ENCODE measurements around the gene SEPTIN8.
A peak's percentile ranks its signal among the peaks of the same experiment; 100 is the strongest.

The SEPTIN8 gene

DNA sequence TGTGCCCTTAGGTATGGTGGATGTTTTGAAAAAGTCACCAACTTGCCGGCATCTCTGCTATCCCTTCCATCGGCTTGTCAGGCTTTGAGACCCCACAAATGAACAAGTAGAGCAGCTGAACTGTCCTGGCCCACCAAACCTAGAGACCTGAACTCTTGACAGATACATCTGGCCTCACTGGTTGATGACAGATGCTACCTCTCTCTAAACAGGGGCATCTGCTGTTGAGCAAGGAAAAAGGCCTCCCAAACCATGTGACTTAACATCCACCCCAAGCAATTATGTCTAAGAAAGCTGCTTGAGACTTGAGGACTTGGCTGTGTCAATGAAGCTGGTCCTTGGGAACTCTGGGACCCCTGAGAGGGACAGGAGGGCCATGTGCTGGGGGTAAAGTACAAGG, 27.5 kb downstream of the SEPTIN8 start:
- DNase-seq (ENCODE audit: low read depth in 2 of 2) = no peak

DNA sequence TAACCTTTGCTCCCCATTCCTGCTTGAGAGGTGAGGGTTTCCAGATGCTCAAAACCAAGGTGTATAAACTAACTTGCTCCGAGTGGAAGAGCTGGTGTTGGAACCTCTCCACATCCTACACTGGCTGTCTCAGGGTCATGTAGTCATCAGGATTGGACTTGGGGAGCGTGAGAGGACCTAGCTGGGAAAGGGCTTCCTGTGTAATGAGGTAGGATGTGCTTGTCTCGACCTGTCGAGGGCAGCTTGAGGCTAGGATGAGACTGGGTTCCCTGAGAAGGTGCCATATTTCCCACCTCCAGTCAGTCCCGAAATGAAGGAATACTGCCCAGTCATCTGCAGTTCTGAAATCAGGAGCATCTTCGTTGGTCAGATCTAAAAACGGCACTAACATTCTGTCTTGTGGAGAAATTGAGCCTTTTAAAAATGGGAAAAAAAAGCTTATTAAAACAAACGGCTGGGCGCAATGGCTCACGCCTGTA, 28.5 kb downstream of the SEPTIN8 start:
- DNase-seq (ENCODE audit: low read depth in 2 of 2) = no peak

DNA sequence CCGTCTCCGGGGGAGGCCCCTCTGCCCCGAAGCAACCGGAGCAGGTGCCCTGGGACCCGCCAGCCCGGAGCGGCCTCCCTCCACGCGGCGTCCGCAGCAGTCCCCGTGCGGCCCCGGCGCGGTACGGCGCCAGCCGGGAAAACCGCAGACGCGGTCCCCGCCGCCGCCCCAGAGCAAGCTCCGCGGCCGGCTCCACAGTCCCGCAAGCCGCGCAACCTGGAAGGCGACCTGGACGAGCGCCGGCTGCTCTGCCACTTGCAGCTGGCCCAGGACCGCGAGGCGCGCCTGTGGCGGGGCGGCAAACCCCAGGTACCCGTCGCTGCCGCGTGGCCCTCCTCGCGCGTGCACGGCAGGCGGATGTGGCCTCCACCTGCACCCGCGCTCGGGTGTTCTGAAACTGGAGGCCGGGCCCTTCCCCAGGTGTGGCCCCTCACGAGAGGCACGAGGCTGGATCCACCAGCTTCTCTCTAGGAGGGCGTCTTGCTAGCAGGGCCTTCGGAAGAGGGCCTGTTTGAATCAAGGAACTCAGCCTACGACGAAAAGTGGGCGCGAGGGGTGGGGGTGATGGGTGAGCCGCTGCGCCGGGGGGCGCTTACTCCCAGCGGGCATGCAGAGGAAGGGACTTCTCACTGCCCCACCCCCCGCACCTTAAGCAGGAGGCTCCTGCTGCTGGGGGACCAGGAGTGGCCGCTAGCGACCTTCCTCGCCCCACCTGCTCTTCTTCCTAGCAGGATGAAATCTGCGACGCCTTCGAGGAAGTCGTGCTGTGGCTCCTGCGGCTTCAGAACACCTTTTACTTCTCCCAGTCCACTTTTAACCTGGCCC, 29.2 kb downstream of the SEPTIN8 start:
- DNase-seq (ENCODE audit: low read depth in 2 of 2) = no peak

DNA sequence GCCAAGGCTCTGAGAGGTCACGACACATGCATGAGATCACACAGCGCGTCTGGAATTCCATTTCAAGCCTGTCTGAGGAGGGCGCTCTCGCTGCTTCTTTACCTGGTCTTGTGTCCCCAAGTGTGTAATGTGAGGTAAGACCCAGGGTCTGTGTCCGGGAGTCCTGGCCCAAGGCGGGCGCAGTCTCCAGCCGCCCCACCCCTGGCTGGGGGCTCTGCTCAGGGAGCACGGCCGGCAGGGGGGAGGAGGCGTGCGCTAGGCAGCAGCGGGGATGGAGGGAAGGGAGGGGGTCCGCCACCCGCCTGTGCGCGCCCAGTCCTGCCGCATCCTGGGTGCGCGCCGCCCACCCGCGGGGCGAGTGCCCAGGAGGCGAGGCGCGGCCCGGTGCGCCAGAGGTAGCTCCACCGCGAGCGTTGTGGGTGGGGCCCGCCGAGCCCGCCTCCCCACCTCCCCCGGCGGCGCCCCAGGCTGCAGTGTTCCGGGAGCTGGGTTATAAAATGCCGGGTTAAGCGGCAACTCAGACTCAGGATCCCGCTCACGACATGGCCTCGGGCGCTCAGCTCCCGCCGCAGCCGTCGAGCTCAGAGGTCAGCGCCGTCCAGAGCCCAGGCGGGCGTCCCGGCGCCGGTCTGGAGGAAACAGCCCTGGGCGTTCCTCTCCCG, 30.0 kb downstream of the SEPTIN8 start, which contains the start of gene CCNI2:
CCNI2 (plus strand) TSS at position 473 of the 662 bp plus-strand sequence; CDS start at position 543, 70 bp downstream.
- DNase-seq (ENCODE audit: low read depth in 2 of 2) = peak; percentile 38 to 50

DNA sequence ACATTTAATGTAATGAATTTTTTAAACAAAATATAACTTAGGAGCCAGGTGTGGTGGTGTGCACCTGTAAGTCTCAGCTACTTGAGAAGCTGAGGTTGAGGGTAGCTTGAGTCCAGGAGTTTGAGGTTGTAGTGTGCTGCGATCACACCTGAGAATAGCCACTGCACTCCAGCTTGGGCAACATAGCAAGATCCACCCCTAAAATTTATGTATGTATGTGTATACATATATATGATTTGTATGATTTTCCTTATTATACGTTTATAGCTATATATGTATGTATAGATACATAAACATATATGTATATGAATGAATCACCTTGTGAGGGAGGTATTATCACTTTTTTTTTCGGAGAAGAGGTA, 30.5 kb downstream of the SEPTIN8 start:
- DNase-seq (ENCODE audit: low read depth in 2 of 2) = no peak

DNA sequence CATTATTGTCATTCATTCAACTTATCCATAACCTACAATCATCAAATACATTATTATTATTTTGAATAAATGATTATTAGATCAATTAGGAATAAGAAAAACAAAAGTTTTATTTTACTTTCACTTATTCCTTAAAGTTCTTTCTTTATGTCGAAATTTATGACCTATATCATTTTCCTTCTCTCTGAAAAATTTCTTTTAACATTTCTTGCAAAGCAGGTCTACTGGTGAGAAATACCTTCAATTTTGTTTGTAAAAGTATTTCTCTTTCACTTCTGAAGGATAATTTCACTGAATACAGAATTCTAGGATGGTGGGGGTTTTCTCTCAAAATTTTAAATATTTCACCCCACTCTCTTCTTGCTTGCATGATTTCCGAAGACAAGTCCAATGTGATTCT, 32.4 kb downstream of the SEPTIN8 start:
- no peak for DNase-seq (ENCODE audit: low read depth in 2 of 2)

DNA sequence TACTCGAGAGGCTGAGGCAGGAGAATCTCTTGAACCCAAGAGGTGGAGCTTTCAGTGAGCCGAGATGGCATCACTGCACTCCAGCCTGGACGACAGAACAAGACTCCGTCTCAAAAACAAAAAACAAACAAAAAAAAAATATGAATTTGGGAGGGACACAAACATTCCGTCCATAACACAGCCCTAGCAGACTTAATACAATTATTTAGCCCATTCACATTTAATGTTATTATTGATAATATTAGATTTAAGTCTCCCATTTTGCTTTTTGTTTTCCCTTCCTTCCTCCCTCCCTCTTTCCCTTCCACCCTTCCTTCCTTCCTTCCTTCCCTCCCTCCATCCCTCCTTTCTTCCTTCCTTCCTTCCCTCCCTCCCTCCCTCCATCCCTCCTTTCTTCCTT, 34.4 kb downstream of the SEPTIN8 start:
- no peak for DNase-seq (ENCODE audit: low read depth in 2 of 2)

DNA sequence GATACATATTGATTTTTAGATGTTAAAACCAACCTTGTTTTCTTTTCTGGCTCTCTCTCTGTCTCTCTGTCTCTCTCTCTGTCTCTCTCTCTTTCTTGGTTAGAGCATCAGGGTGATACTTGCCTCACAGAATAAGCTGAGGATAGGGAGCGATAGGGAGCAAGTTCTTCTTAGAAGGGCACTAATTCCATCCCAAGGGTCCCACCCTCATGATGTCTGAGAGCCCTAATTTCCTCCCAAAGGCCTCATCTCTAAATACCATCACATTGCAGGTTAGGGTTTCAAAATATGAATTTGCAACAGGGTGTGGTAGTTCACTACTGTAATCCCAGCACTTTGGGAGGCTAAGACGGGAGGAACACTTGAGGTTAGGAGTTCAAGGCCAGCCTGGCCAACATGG, 34.9 kb downstream of the SEPTIN8 start:
- DNase-seq (ENCODE audit: low read depth in 2 of 2) = no peak

DNA sequence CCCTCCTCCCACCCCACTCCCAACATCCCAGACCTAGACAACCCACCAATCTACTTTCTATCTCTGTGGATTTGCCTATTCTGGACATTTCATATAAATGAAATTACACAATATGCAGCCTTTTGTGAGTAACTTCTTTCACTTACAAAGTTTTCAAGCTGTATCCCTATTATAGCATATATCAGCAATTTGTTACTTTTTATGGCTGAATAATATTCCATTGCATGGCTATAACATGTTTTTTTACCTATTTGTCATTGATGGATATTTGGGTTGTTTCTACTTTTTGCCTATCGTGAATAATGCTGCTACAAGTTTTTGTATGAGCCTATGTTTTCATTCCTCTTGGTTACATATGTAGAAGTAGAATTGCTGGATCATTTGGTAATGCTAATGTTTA, 37.8 kb downstream of the SEPTIN8 start:
- no peak for DNase-seq (ENCODE audit: low read depth in 2 of 2)

DNA sequence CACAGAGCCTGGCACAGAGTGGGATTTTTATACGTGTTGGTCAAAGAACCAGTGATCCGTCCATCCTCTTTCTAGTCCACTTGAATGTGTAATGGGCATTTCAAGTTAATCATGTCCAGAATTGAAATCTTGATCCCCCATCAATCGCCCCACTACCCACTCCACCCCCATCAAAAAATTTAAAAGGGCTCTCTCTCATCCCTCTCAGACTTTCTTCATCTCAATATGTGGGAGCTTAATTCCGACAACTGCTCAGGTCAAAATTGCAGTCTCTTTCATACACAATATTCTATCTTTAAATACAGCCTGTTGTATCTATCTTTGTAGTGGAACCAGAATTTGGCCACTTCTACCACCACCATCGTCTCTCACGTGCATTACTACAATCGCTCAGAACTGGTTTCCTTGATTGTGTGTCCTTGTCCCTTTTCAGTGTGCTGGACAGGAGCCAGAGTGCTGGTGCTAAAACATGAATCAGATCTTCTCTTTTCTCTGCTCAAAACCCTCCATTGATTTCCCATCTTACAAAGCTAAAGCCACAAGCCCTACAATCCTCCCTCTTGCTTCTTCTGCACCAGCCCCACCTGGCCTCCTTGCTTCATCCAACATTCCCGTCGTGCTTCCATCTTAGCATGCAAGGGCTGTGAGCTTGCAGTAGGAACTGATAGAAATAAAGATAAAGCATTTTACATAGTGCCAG, 38.9 kb downstream of the SEPTIN8 start:
- DNase-seq (ENCODE audit: low read depth in 2 of 2) = no peak

DNA sequence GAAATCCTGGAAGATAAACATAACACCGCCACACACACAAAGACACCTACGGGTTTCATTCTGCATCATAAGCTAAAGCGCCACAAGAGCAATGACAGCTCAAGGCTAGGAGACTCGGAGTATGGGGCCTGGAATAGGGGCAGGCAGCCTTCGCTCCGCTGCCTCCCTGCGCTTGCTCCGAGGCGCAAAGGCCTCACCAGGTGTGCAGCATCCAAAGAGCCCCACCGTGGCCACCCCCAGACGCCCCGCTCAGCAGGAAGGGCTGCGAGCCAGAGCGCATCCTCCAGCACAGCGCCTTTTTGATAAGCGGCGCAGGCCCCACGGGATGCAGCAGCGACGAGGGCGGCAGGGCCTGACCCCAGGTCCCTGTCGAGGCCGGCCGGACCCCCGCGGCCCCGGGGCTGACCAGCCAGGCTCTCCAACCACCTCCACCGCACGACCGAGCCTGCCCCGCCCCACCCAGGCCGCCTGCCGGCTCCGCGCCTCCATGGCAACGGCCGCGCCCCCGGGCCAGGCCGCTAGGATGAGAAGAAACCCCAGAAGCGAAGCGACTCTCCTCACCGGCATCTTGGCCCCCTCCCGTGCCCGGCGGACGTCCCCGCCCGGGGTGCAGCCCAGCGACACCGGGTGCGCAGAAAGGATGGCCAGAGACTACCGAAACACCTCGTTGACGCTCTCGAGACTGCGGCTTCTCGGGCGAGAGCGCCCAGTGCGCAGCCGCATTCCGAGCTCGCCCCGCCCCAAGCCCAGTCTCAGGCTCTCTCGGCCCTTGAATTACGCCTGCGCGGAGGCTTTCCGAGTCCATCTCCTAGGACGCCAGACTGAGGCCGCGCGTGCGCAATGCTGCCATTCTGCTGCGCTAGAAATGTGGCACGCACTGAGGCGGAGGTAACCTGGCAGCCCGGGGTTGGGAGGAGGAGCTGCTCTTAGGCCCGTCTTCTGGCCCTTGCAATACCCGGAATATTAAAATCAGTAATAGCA, 39.9 kb downstream of the SEPTIN8 start, which contains the start of gene KIF3A:
KIF3A (minus strand) TSS at position 694 of the 981 bp plus-strand sequence; CDS start at position 567, 127 bp downstream.
- DNase-seq (ENCODE audit: low read depth in 2 of 2) = peak; percentile 99

DNA sequence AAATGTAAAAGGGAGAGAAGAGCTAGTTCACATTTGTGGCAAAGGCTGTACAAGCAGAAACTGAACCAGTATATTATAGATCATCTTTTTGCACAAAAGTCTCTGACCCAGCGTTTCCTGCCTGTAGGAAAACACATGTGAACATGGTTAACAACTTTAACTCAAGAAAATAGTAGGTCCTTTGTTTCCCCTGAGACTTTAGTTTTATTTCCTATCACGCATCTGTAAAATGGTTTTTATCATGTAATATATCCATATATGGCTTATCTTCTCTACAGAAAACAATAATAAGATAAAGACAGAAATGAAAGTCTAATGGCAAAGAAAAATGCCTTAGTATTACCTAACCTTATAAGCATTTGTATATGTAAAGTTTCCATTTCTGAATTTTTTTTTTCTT, 42.4 kb downstream of the SEPTIN8 start:
- DNase-seq (ENCODE audit: low read depth in 2 of 2) = no peak

DNA sequence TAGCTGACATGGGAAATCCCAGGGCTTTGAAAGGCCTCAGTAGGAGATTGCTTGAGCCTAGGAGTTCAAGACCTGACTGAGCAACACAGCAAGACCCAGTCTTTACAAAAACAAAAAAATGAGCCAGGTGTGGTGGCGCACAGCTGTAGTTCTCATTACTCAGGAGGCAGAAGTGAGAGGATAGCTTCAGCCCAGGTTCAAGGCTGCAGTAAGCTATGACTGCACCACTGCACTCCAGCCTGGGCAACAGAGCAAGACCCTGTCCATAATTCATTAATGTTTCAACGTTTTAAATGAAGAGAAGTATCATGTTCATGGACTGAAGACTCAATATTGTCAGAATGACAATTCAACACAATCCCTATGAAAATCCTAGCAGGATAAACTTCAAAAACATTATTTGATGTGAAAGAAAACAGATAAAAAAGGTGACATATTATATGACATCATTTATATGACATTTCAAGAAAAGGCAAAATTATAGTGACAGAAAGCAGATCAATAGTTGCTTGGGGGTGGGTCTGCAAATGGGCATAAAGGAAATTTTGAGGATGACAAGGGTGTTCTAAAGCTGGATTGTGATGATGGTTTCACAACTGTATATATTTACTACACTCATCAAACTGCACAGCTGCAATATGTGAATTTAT, 43.4 kb downstream of the SEPTIN8 start:
- DNase-seq (ENCODE audit: low read depth in 2 of 2) = no peak

DNA sequence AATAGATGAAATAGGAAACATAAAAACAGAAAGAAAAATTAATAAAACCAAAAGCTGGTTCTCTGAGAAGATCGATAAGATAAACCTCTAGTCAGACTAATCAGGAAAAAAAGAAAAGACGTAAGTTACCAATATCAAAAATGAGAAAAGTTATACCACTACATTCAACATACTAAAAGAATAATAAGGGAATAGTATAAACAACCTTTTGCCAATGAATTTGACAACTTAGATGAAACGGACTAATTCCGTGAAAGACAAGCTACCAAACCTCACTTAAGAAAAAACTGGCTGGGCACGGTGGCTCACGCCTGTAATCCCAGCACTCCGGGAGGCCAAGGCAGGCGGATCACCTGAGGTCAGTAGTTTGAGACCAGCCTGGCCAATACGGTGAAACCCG, 47.1 kb downstream of the SEPTIN8 start:
- DNase-seq (ENCODE audit: low read depth in 2 of 2) = no peak

DNA sequence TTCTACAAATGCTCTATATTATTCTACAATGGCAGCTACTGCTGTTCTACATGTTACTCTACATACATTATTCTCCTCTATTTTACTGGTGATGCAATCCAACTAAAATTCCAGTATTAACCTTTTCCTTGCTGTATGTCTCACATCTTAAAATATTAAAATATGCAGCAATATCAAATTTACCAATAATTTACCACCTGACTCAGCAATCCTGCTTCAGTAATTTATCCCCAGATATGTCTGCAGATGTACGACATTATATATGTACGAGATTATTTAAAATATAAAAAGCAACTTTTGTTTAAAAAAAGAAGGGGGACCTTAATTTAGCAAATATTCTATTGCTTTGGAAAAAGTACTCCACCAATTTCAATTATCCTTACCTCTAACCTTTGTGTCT, 51.3 kb downstream of the SEPTIN8 start:
- DNase-seq (ENCODE audit: low read depth in 2 of 2) = no peak

DNA sequence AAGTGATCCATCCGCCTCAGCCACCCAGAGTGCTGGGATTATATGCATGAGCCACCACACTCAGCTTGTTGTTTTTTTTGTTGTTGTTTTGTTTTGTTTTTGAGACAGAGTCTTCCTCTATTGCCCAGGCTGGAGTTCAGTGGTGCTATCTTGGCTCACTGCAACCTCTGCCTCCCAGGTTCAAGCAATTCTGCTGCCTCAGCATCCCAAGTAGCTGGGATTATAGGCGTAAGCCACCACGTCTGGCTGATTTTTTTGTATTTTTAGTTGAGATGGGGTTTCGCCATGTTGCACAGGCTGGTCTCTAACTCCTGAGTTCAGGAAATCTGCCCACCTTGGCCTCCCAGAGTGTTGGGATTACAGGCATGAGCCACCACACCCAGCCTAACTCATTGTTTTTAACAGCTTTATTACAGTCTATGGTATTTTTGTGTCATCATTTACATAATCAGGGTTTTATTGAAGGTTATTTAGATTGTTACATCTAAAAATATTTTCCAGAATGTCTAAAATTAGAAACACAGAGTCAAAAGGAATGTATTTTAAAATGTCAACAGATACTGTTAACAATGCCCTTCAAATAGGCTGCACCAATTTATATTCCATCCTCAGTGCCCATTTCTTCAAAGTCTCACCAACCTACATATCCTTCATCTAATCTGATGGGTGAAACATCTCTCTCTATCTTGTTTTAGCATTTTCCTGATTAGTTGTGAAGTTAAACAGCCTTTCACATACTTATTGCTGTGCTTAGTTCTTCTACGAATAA, 58.3 kb downstream of the SEPTIN8 start:
- no peak for DNase-seq (ENCODE audit: low read depth in 2 of 2)

DNA sequence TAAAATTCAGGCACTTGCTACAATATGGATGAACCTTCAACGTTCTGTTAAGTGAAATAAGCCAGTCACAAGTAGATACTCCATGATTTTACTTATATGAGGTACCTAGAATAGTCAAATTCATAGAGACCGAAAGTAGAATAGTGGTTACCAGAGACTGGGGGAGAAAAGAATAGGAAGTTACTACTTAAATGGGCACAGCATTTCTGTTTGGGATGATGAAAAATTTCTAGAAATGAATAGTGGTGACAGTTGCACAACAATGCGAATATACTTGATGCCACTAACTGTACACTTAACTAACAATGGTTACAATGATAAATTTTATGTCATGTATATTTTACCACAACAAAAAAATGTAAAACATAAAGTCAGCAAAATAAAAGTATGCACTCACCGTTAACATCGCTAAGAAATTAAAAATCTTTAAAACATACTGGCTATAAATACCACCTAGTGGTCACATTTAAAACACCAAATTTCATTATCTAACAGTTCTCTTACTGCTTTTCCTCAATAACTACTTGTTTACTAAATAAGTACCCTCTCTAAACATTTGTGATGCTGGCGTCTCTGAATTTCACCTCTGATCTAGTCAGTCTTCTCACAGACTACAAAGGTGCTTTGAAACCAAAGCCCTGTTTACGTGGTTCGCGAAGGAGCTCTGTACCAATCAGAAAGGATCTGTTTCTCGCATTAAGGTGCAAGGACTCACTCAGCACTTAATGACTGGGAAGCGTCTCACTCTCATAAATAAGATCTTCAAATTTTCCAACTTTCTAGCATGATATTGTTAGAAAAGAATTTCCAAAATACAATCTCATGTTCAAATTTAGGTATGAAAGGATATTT, 62.4 kb downstream of the SEPTIN8 start:
- no peak for DNase-seq (ENCODE audit: low read depth in 2 of 2)

DNA sequence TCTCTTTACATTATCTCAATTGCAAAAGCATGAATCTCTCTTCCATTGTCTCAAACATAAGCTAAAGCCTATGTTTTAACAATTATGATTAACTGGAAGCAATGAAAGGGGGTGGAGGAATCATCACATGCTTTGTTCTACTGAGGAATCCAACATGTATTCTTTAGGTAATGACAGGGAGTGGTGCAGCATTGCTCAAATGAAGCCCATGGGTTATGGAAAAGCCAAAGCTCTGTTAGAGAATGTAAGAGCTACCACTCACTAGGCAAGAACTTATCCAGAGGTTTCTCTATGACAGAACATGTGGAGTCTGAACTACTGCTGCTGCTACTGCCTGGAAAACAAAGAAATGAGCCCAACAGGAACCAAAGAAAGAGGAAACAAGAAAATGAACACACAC, 68.4 kb downstream of the SEPTIN8 start:
- DNase-seq (ENCODE audit: low read depth in 2 of 2) = no peak

DNA sequence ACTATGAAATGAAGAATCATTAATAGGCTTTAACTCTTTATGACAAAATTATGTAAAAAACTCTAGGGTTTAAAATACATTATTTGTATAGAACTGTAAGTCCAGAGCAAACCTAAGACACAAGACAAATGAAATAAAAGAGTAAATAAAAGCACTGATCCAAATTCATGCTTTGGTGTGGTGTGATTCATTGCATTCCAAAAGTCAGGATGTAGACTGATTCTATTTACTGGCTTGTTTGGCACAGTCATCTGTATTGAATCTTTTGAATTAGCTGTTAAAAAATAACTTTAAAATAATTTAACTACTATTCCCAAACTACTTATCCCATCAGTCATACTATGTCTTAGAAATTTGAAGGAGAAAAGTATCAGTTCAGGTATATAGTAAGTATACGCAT, 72.2 kb downstream of the SEPTIN8 start:
- DNase-seq (ENCODE audit: low read depth in 2 of 2) = no peak

All from activated CD4-positive, alpha-beta T cell treated with anti-CD3 and anti-CD28 coated beads for 24 hours (primary cell).